GM12872 (cell line): ENCODE results near the gene RABL6.

Experiments used
- TF ChIP-seq, protein P1 (sequence below): IDR thresholded peaks from 3 replicates; pipeline ENCODE4 v1.5.1; 2011; ENCODE audit warnings: low read depth, mild to moderate bottlenecking, low read length, moderate library complexity; ENCODE audit not compliant: insufficient read depth

Gene RABL6

DNA sequence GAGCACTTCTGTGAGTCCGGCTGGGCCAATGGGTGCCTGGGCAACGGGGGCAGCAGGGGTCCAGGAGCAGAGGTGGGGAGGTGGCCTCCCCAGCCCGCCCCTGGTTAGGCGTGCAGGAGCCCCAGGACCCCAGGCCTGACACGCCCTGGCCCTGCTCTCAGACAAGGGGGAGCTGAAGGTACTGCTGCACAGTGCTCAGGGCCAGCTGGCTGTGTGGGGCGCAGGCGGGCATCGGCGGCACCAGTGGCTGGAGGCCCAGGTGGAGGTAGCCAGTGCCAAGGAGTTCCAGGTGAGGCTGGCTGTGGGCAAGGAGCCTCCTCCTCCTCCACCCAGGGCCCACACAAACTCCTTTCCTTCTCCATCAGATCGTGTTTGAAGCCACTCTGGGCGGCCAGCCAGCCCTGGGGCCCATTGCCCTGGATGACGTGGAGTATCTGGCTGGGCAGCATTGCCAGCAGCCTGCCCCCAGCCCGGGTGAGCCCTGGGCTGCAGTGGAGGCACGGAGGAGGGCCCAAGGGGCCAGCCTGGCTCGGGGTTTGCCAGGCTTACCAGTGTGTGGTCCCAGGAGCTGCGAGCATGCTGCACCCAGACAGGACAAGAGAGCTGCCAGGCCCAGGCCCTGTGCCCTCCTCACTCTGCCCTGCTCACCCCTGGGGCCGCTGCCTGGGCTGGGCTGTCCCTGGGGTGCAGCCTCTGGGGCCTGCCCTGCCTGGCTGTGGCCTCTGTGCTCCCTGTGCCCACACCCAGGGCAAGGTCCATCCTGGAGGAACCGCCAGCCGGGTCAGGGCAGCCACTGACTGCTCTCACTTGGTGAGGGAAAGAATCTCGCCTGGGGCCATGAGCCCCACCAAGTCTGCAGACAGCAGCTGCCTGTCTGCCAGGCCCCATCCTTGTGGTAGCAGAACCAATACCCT is 51.4 kb downstream of the RABL6 start:
- TF ChIP-seq, protein P1, sequence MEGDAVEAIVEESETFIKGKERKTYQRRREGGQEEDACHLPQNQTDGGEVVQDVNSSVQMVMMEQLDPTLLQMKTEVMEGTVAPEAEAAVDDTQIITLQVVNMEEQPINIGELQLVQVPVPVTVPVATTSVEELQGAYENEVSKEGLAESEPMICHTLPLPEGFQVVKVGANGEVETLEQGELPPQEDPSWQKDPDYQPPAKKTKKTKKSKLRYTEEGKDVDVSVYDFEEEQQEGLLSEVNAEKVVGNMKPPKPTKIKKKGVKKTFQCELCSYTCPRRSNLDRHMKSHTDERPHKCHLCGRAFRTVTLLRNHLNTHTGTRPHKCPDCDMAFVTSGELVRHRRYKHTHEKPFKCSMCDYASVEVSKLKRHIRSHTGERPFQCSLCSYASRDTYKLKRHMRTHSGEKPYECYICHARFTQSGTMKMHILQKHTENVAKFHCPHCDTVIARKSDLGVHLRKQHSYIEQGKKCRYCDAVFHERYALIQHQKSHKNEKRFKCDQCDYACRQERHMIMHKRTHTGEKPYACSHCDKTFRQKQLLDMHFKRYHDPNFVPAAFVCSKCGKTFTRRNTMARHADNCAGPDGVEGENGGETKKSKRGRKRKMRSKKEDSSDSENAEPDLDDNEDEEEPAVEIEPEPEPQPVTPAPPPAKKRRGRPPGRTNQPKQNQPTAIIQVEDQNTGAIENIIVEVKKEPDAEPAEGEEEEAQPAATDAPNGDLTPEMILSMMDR: no peak

DNA sequence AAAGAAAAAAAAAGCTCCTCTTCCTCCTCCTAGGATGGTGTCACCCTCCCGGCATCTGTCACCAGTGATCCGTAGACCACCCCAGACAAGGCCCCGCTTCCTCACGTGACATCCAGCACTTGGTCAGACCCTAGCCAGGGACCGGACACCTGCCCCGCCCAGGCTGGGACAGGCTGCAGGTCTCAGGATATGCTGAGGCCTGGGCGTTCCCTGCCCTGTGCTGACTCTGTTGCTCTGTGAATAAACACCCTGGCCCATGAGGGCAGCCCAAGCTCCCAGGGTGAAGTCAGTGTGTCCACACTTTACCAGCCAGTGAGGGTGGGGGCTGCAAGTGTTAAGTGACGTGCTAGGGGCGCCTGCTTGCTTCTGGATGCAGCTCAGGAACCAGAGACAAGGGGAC is 52.8 kb downstream of the RABL6 start:
- TF ChIP-seq, protein P1: no peak

DNA sequence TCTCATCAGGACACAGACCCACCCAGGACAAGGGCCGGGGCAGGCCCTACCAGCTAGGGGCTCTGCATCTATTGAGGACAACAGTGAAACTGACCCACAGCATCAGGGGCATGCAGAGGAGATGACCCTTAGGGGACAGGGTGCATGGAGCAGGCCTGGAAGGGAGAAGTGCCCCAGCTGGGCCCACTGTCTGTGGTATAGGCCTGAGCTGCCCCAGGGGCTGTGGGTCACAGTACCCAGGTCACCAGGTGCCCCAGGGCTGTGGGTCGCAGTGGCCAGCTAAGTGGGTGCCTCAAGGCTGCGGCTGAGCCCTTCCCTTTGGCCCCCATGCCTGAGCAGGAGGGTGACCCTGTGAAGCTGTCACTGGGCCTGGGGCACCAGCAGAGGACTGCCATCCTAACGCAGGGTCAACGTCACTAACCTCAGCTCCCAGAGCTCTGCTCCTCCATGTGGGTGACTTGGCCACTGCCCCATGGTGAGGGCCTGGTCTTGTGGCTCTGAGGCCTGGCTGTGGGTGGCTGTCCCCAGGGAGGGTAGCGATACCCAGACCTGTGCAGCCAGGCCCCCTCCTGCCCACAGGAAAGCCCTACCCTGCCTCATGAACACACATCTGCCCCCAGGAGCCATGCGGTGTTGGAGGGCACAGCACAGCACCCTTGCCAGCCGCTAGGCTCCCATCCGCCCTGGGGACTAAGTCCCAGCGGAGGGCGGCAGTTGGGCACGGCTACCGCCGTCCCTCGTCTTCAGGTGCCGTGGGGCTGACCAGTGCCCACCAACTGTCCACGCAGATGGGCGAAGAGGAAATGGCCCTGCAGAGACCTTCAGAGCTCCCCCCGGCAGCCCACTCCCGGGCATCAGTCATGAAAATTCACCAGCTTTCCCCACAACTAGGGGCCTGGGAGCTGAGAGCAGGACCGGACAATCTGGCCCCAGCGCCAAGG is 53.5 kb downstream of the RABL6 start:
- TF ChIP-seq, protein P1: no peak

DNA sequence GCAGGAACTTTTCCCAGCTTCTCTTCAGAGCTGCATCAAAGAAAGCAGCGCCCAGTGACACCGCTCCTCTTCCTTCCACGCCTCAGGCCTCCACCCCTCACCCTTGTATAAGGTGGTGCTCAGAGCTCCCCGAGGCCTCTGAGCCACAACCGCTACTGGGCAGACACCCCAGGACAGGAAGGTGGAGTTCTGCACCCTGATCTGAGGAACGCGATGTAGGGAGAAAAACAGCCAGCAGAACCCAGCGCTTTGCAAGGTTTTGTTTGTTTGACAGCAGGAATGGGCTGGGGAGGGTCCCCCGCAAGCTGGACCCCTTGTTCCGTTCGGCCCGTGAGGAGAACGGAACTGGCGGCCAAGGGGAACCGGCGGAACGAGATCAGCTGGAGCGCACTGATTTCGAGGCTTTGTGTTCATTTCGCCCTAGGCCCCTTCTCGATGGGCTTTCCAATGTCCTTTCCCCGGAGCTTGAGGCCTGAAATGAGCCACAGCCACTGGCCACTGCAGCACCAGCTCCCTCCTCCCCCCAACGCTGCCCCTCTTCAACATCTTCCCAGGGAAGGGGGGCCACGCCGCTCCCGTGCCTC is 54.2 kb downstream of the RABL6 start:
- TF ChIP-seq, protein P1: no peak

DNA sequence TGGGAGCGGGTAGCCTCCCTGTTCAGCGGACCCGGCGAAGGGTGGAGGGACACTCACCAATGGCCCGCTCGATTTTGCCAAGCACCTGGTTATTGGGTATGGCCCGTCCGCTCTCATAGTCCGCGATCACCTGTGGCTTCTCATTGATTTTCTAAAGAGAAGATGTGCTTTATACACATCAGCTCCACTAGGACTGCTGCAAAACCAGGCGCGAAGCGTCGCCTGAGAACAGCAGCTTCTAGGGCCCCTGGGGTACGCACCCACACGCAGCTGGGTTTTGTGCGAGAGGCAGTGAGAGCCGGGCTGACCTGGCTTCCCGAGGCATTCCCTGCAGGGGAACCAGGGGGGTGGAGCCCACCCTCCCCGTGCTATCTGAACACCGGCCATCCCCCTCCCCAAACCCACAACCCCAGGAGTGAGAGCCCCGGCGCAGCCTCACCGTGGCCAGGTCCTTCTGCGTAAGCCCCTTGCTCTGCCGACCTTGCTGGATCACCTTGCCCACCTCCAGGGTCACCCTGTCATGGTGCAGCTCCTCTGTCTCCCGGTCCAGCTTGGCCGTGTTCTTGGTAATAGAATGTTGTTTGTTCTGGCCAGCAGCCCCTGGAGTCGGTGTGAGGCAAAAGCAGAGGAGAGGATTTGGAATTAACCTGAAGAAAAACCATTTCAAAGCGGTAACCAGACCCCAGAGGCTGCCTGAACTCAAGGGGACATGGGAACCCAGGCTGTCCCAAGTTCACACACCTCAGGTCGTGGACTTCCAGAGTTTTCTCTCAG is 55.3 kb downstream of the RABL6 start:
- TF ChIP-seq, protein P1: no peak

DNA sequence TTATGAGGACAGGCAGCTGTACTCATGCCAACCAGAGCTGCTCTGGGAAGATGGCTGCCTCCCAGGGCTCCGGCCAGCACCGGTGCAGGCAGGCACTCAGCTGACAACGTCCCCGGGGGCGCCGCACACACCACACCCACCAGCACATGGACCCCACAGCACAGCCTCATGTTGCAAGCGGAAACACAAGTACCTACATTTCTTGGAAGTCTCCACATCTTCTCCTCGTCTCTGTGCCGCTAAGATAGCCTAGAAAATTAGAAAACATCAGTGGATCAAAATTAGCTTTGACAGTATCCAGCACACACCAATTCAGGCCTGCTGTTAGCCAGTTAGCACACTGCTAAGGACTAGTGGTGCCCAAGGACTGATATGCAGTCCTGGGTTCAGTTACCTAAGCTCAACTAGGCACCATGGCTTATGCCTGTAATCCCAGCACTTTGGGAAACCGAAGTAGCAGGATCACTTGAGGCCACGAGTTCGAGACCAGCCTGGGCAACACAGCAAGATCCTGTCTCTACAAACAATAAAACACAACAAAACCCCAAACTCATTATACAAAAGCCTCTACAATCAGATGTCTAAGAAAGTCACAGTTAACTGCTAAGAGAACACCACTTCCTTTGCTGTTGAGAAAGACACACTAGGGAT is 56.0 kb downstream of the RABL6 start:
- TF ChIP-seq, protein P1: no peak
